ENCODE results near the gene TRAF2.

GRCh38 chr9:136854842-136855460 is 31.4 kb upstream of the TRAF2 start:
- TF ChIP-seq CTCF (IDR thresholded peaks at IDR 0.05 in 8 of 11, conservative IDR thresholded peaks at IDR 0.05 in 3 of 11): no peak
- TF ChIP-seq POLR2AphosphoS5 (IDR thresholded peaks at IDR 0.05): no peak

All from spleen (tissue), 7 donors.